ENCODE data around the gene SLC38A8. TPM values are rescaled to one million over a fixed set of nuclear protein-coding genes. Genes with fewer than 3 reads are reported as not detected.

SLC38A8 gene
- total RNA-seq, 1 donor = not detected

DNA sequence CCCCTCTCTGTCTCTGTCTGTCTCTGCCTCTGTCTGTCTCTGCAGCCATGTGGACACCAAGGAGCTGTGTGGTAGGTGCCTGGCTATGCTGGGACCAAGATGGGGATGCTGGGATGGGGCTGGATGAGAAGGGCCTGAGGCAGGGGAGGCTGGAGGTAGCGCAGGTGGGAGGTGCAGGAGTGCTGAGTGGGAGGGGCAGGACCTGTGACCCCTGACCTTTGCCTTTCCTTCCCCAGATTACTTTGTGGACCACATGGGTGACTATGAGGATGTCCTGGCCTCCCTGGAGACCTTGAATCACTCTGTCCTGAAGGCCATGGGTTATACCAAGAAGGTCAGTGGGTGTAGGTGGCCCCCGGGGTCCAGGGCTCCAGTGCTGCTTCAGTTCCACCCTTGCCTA lies 61.8 kb downstream of the SLC38A8 start:
- no peak for DNase-seq (ENCODE audit: insufficient read length, low spot score, missing footprints)
- Histone ChIP-seq H3K79me2 (ENCODE audit: insufficient read depth, low read length) (no peaks in the 10 kb centered on the region), H2AFZ (ENCODE audit: low read length) (no peak overlapping the region), H3K27me3 (ENCODE audit: insufficient read depth, low read length) (peaks cover 3% of the 10 kb centered on the region), H3K36me3 (ENCODE audit: insufficient read depth, low read length) (no peaks in the 10 kb centered on the region), H3K4me1 (ENCODE audit: insufficient read depth, low read length) (no peaks in the 10 kb centered on the region), H3K9me3 (ENCODE audit: low read depth, low read length) (no peaks in the 10 kb centered on the region), H3K4me3 (ENCODE audit: insufficient read depth, low read length) (no peak overlapping the region), H4K20me1 (ENCODE audit: insufficient read depth, low read length) (no peaks in the 10 kb centered on the region), H3K4me2 (ENCODE audit: insufficient read depth, low read length) (no peak overlapping the region), H3K27ac (ENCODE audit: low read depth, low read length) (no peak overlapping the region)
- TF ChIP-seq, protein P1, sequence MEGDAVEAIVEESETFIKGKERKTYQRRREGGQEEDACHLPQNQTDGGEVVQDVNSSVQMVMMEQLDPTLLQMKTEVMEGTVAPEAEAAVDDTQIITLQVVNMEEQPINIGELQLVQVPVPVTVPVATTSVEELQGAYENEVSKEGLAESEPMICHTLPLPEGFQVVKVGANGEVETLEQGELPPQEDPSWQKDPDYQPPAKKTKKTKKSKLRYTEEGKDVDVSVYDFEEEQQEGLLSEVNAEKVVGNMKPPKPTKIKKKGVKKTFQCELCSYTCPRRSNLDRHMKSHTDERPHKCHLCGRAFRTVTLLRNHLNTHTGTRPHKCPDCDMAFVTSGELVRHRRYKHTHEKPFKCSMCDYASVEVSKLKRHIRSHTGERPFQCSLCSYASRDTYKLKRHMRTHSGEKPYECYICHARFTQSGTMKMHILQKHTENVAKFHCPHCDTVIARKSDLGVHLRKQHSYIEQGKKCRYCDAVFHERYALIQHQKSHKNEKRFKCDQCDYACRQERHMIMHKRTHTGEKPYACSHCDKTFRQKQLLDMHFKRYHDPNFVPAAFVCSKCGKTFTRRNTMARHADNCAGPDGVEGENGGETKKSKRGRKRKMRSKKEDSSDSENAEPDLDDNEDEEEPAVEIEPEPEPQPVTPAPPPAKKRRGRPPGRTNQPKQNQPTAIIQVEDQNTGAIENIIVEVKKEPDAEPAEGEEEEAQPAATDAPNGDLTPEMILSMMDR (IDR thresholded peaks at IDR 0.05; ENCODE audit: extremely low read depth, low read depth, low read length) = no peak

GRCh38 chr16:83979441-83979840 lies 63.2 kb downstream of the SLC38A8 start:
- Histone ChIP-seq H2AFZ (ENCODE audit: low read length) (no peak overlapping the region), H4K20me1 (ENCODE audit: insufficient read depth, low read length) (no peaks in the 10 kb centered on the region), H3K27ac (ENCODE audit: low read depth, low read length) (no peak overlapping the region), H3K27me3 (ENCODE audit: insufficient read depth, low read length) (peaks cover 3% of the 10 kb centered on the region), H3K9me3 (ENCODE audit: low read depth, low read length) (no peaks in the 10 kb centered on the region), H3K4me1 (ENCODE audit: insufficient read depth, low read length) (no peaks in the 10 kb centered on the region), H3K4me2 (ENCODE audit: insufficient read depth, low read length) (no peak overlapping the region), H3K79me2 (ENCODE audit: insufficient read depth, low read length) (no peaks in the 10 kb centered on the region), H3K4me3 (ENCODE audit: insufficient read depth, low read length) (no peak overlapping the region), H3K36me3 (ENCODE audit: insufficient read depth, low read length) (no peaks in the 10 kb centered on the region)
- TF ChIP-seq, protein P1 (IDR thresholded peaks at IDR 0.05; ENCODE audit: extremely low read depth, low read depth, low read length) = no peak
- no peak for DNase-seq (ENCODE audit: insufficient read length, low spot score, missing footprints)

GRCh38 chr16:83978401-83978904 lies 64.1 kb downstream of the SLC38A8 start:
- Histone ChIP-seq H3K4me3 (ENCODE audit: insufficient read depth, low read length) (no peak overlapping the region), H3K79me2 (ENCODE audit: insufficient read depth, low read length) (no peaks in the 10 kb centered on the region), H4K20me1 (ENCODE audit: insufficient read depth, low read length) (no peaks in the 10 kb centered on the region), H3K27ac (ENCODE audit: low read depth, low read length) (no peak overlapping the region), H3K9me3 (ENCODE audit: low read depth, low read length) (no peaks in the 10 kb centered on the region), H2AFZ (ENCODE audit: low read length) (no peak overlapping the region), H3K27me3 (ENCODE audit: insufficient read depth, low read length) (peaks cover 3% of the 10 kb centered on the region), H3K4me1 (ENCODE audit: insufficient read depth, low read length) (no peaks in the 10 kb centered on the region), H3K4me2 (ENCODE audit: insufficient read depth, low read length) (no peak overlapping the region), H3K36me3 (ENCODE audit: insufficient read depth, low read length) (no peaks in the 10 kb centered on the region)
- no peak for DNase-seq (ENCODE audit: insufficient read length, low spot score, missing footprints)
- TF ChIP-seq, protein P1 (IDR thresholded peaks at IDR 0.05; ENCODE audit: extremely low read depth, low read depth, low read length) = no peak

- Histone ChIP-seq H3K27me3 (ENCODE audit: insufficient read depth, low read length) (peaks cover 3% of the 10 kb centered on the region), H3K79me2 (ENCODE audit: insufficient read depth, low read length) (no peaks in the 10 kb centered on the region), H3K9me3 (ENCODE audit: low read depth, low read length) (no peaks in the 10 kb centered on the region), H2AFZ (ENCODE audit: low read length) (no peak overlapping the region), H3K36me3 (ENCODE audit: insufficient read depth, low read length) (no peaks in the 10 kb centered on the region), H3K27ac (ENCODE audit: low read depth, low read length) (no peak overlapping the region), H3K4me2 (ENCODE audit: insufficient read depth, low read length) (no peak overlapping the region), H3K4me3 (ENCODE audit: insufficient read depth, low read length) (no peak overlapping the region), H3K4me1 (ENCODE audit: insufficient read depth, low read length) (no peaks in the 10 kb centered on the region), H4K20me1 (ENCODE audit: insufficient read depth, low read length) (no peaks in the 10 kb centered on the region)
- no peak for DNase-seq (ENCODE audit: insufficient read length, low spot score, missing footprints)
- TF ChIP-seq, protein P1 (IDR thresholded peaks at IDR 0.05; ENCODE audit: extremely low read depth, low read depth, low read length) = no peak
Observed at GRCh38 chr16:83977056-83977815, 65.4 kb downstream of the SLC38A8 start.

All from osteoblast (primary cell).